Brain microvascular endothelial cell (primary cell): ENCODE data around the gene TAGLN.

Source experiments
- DNase-seq: peaks from one replicate; pipeline ENCODE4 v3.0.0-alpha.2; 2020
- H3K27ac ChIP-seq: fragments of 250-450 bp; sonication (Bioruptor Pico); 2 replicates; pipeline ENCODE4 v1.5.1; 2020; ENCODE audit warnings: mild to moderate bottlenecking, moderate library complexity
- H3K27me3 ChIP-seq: fragments of 250-450 bp; sonication (Bioruptor Pico); replicated peaks from 2 replicates; pipeline ENCODE4 v1.5.1; 2020; ENCODE audit warnings: mild to moderate bottlenecking
- H3K36me3 ChIP-seq: fragments of 250-450 bp; sonication (Bioruptor Pico); replicated peaks from 2 replicates; pipeline ENCODE4 v1.5.1; 2020; ENCODE audit warnings: mild to moderate bottlenecking
- H3K4me3 ChIP-seq: 2 replicates; pipeline ENCODE4 v1.5.1; 2011; ENCODE audit warnings: low read depth, mild to moderate bottlenecking, control low read depth, low read length, moderate library complexity
- CTCF ChIP-seq: IDR thresholded peaks from 2 replicates; pipeline ENCODE4 v1.5.1; 2011; ENCODE audit warnings: low read depth, mild to moderate bottlenecking, moderate library complexity, low read length, control low read depth, inconsistent platforms; ENCODE audit errors: missing control alignments
- in situ Hi-C: cut with HindIII; loops from 2 replicates; pipeline ENCODE4 v1.10.0; 2017; ENCODE audit warnings: low sequenced_read_pairs, low pct_ligation_motif_present

Gene TAGLN

GRCh38 chr11:117226388-117227385 is 27.5 kb downstream of the TAGLN start:
- no peak for DNase-seq
- peak; percentile 78 for TF ChIP-seq CTCF
- no peak overlapping the region for H3K27ac ChIP-seq

GRCh38 chr11:117228091-117228490 is 28.9 kb downstream of the TAGLN start:
- no peak overlapping the region for H3K4me3 ChIP-seq
- H3K27me3 ChIP-seq, result no peaks in the 10 kb centered on the region
- no peak for DNase-seq
- no peak overlapping the region for H3K27ac ChIP-seq
- no peak for TF ChIP-seq CTCF
- peaks cover 43% of the 10 kb centered on the region for H3K36me3 ChIP-seq
- in situ Hi-C loops, result no loop called here

More at GRCh38 chr11:117226388-117227385, 27.5 kb downstream of the TAGLN start:
- Histone ChIP-seq H3K36me3 (peaks cover 46% of the 10 kb centered on the region), H3K27me3 (no peaks in the 10 kb centered on the region), H3K4me3 (no peak overlapping the region)
- in situ Hi-C loops, result no loop called here

GRCh38 chr11:117229411-117229810 is 30.2 kb downstream of the TAGLN start:
- no peak overlapping the region for H3K4me3 ChIP-seq
- peaks cover 36% of the 10 kb centered on the region for H3K36me3 ChIP-seq
- no peak for DNase-seq
- in situ Hi-C loops, result no loop called here
- H3K27ac ChIP-seq, result no peak overlapping the region
- no peak for TF ChIP-seq CTCF
- H3K27me3 ChIP-seq, result no peaks in the 10 kb centered on the region

- DNase-seq, result no peak
- in situ Hi-C loops, result no loop called here
- H3K4me3 ChIP-seq, result no peak overlapping the region
- H3K27ac ChIP-seq, result no peak overlapping the region
- peaks cover 36% of the 10 kb centered on the region for H3K36me3 ChIP-seq
- TF ChIP-seq CTCF, result no peak
- H3K27me3 ChIP-seq, result no peaks in the 10 kb centered on the region
Measured at GRCh38 chr11:117229931-117230285, 30.7 kb downstream of the TAGLN start.

- Histone ChIP-seq H3K4me3 (peak overlapping the region; percentile 94), H3K27ac (no peak overlapping the region), H3K36me3 (peaks cover 33% of the 10 kb centered on the region), H3K27me3 (no peaks in the 10 kb centered on the region)
- DNase-seq, result no peak
- in situ Hi-C loops, result no loop called here
- no peak for TF ChIP-seq CTCF
Measured at GRCh38 chr11:117230286-117230961, 31.3 kb downstream of the TAGLN start.
